PFSK-1 (cell line): ENCODE data around the gene COL18A1.

Source experiments
- FOXP2 ChIP-seq: optimal IDR thresholded peaks from 2 replicates; pipeline ENCODE3; 2011; ENCODE audit warnings: borderline replicate concordance, control low read depth, inconsistent platforms; ENCODE audit not compliant: insufficient read depth; ENCODE audit errors: extremely low read length, extremely low read depth
- POLR2AphosphoS5 ChIP-seq: IDR thresholded peaks from 2 replicates; pipeline ENCODE4 v1.6.1; 2012; ENCODE audit warnings: low read depth, mild to moderate bottlenecking, control low read depth, low read length, moderate library complexity
- SIN3A ChIP-seq: IDR thresholded peaks from 2 replicates; pipeline ENCODE4 v1.6.1; 2012; ENCODE audit warnings: mild to moderate bottlenecking, low read length, moderate library complexity, borderline replicate concordance; ENCODE audit not compliant: insufficient read depth
- TAF1 ChIP-seq: IDR thresholded peaks from 2 replicates; pipeline ENCODE4 v1.6.1; 2012; ENCODE audit warnings: low read length, control low read depth, borderline replicate concordance; ENCODE audit not compliant: insufficient read depth
- TF ChIP-seq, protein P1 (sequence below), 2 experiments: IDR thresholded peaks; 2 replicates each; pipeline versions ENCODE4 v1.6.1 to v1.8.0; 2011 to 2012; ENCODE audit warnings: low read depth in 2 of 2, low read length in 2 of 2, control low read depth in 1 of 2, inconsistent platforms in 1 of 2, mild to moderate bottlenecking in 1 of 2, moderate library complexity in 1 of 2; ENCODE audit not compliant: insufficient read depth in 1 of 2

Gene COL18A1

GRCh38 chr21:45383615-45384201 lies 21.3 kb upstream of the COL18A1 start:
- TF ChIP-seq POLR2AphosphoS5 (no peak), TAF1 (no peak), FOXP2 (no peak), SIN3A (no peak)
- TF ChIP-seq, protein P1, sequence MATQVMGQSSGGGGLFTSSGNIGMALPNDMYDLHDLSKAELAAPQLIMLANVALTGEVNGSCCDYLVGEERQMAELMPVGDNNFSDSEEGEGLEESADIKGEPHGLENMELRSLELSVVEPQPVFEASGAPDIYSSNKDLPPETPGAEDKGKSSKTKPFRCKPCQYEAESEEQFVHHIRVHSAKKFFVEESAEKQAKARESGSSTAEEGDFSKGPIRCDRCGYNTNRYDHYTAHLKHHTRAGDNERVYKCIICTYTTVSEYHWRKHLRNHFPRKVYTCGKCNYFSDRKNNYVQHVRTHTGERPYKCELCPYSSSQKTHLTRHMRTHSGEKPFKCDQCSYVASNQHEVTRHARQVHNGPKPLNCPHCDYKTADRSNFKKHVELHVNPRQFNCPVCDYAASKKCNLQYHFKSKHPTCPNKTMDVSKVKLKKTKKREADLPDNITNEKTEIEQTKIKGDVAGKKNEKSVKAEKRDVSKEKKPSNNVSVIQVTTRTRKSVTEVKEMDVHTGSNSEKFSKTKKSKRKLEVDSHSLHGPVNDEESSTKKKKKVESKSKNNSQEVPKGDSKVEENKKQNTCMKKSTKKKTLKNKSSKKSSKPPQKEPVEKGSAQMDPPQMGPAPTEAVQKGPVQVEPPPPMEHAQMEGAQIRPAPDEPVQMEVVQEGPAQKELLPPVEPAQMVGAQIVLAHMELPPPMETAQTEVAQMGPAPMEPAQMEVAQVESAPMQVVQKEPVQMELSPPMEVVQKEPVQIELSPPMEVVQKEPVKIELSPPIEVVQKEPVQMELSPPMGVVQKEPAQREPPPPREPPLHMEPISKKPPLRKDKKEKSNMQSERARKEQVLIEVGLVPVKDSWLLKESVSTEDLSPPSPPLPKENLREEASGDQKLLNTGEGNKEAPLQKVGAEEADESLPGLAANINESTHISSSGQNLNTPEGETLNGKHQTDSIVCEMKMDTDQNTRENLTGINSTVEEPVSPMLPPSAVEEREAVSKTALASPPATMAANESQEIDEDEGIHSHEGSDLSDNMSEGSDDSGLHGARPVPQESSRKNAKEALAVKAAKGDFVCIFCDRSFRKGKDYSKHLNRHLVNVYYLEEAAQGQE (IDR thresholded peaks at IDR 0.05; ENCODE audit: insufficient read depth in 1 of 2, low read depth in 2 of 2, low read length in 2 of 2): no peak

- TF ChIP-seq FOXP2 (no peak), POLR2AphosphoS5 (no peak), TAF1 (no peak), SIN3A (no peak)
- TF ChIP-seq, protein P1 (IDR thresholded peaks at IDR 0.05; ENCODE audit: insufficient read depth in 1 of 2, low read depth in 2 of 2, low read length in 2 of 2): no peak
Observed at GRCh38 chr21:45384656-45385548, 20.1 kb upstream of the COL18A1 start.

GRCh38 chr21:45385549-45386050 lies 19.4 kb upstream of the COL18A1 start:
- no peak for TF ChIP-seq FOXP2

DNA sequence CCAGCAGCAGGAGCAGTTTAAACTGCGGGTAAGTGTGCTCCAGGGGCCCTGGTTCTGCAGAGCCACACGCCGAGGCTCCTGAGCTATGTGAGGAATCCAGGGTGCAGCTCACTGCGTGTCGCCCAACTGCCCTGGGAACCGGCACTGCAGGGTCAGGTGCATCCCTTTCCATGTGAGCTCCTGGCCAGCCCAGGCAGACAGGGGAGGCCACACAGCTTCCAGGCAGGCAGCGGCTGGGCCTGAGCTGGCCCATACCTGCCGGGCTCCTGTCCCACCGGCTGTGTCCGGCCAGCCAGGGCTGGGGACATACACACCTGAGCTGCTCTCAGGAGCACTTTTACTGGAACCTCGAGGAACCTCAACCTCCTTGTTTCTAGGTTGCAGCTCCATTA lies 18.6 kb upstream of the COL18A1 start:
- TF ChIP-seq POLR2AphosphoS5 (no peak), SIN3A (no peak), FOXP2 (no peak), TAF1 (no peak)
- TF ChIP-seq, protein P1 (IDR thresholded peaks at IDR 0.05; ENCODE audit: insufficient read depth in 1 of 2, low read depth in 2 of 2, low read length in 2 of 2): no peak

- TF ChIP-seq POLR2AphosphoS5: no peak
- TF ChIP-seq FOXP2: peak; percentile 60
- no peak for TF ChIP-seq TAF1
Observed at GRCh38 chr21:45386728-45387371, 18.1 kb upstream of the COL18A1 start.

GRCh38 chr21:45387506-45387905 lies 17.5 kb upstream of the COL18A1 start:
- TF ChIP-seq FOXP2 (no peak), TAF1 (no peak), SIN3A (no peak)
- TF ChIP-seq, protein P1 (IDR thresholded peaks at IDR 0.05; ENCODE audit: insufficient read depth in 1 of 2, low read depth in 2 of 2, low read length in 2 of 2): no peak
